ENCODE results near the gene KMT5B. TPM values are rescaled to one million over a fixed set of nuclear protein-coding genes. Genes with fewer than 3 reads are reported as not detected.

Gene KMT5B
- total and polyA plus RNA-seq, 2 of the 13 experiments (the other 11 are each of a cell fraction or from before 2014, with no cell fraction given): 17.6 to 23.7 TPM

DNA sequence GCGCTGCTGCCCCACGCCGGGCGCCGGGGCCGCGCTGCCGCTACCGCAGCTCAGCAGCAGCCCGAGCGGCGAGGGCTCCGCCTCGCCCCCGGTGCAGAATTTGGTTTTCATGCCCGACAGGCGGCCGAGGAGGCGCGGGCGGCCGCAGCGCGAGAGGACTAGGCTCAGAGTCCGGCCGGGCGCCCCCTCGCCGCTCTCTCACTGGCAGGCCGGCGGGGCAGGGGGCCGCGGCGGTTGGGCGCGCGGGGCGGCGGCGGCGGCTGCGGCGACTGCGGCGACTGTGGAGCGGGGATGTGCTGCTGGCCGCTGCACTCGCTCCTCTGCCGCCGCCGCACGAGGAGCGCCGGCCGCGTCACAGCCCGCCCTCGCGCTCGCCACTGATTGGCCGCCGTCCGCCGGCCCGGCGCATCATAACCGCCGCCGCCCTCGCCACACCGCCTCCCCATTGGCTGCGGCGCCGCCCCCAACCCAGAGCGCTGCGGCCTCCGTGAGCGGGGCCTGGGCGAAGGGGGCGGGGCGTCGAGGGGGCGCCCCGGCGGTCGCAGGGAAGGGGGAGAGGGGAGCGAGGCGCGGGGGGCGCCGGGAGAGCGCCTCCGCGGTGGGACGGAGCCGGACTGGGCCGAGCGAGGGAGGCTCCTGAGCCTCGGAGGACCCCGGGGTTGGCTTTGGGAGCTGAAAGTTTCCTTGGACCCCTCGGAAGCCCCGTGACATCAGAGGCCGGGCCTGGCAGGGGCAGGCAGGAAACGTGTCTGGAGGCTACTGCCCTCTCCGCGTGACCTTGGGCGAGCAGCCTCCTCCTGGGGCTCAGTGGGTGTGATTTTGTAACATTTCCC is 91.8 kb downstream of the KMT5B start, which contains the start of gene CHKA (continued):
- TF ChIP-seq ZNF546 (CRISPR knock-in tag; conservative IDR thresholded peaks at IDR 0.05): peak; percentile 88; the same call in 1 of the 2 replicates
- TF ChIP-seq ZNF850 (CRISPR knock-in tag; conservative IDR thresholded peaks at IDR 0.05): 0 out of 2 replicates have a peak, but pooled peaks have one; percentile 84
- TF ChIP-seq ZIK1 (CRISPR knock-in tag; IDR thresholded peaks at IDR 0.05; ENCODE audit: borderline replicate concordance, low read depth): peak; percentile 66; the same call in 1 of the 2 replicates
- TF ChIP-seq, protein P1, sequence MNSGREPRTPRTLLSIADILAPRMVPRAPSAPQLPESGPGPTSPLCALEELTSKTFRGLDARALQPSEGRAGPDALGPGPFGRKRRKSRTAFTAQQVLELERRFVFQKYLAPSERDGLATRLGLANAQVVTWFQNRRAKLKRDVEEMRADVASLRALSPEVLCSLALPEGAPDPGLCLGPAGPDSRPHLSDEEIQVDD (CRISPR knock-in tag; IDR thresholded peaks at IDR 0.05; ENCODE audit: borderline replicate concordance): peak; percentile 16; the same call in 1 of the 2 replicates
- TF ChIP-seq, protein P2, sequence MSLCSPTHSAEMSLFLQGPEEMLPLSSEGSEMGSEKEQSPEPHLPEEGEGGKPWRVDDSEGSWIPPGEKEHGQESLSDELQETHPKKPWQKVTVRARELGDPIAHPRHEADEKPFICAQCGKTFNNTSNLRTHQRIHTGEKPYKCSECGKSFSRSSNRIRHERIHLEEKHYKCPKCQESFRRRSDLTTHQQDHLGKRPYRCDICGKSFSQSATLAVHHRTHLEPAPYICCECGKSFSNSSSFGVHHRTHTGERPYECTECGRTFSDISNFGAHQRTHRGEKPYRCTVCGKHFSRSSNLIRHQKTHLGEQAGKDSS (CRISPR knock-in tag; IDR thresholded peaks at IDR 0.05; ENCODE audit: borderline replicate concordance, low read depth): peak; percentile 76; the same call in 1 of the 2 replicates
- TF ChIP-seq ZNF713 (CRISPR knock-in tag; IDR thresholded peaks at IDR 0.05): 0 out of 2 replicates have a peak, but pooled peaks have one; percentile 61
- TF ChIP-seq NR2F6 (IDR thresholded peaks at IDR 0.05): peak; percentile 11; the same call in 1 of the 2 replicates
- TF ChIP-seq NR2F6 (CRISPR knock-in tag; IDR thresholded peaks at IDR 0.05): peak; percentile 23; the same call in 1 of the 2 replicates
- TF ChIP-seq ZNF205 (CRISPR knock-in tag; IDR thresholded peaks at IDR 0.05): 0 out of 2 replicates have a peak, but pooled peaks have one; percentile 19
- TF ChIP-seq ZNF792 (CRISPR knock-in tag; IDR thresholded peaks at IDR 0.05): 0 out of 2 replicates have a peak, but pooled peaks have one; percentile 15
- no peak for TF ChIP-seq CHD2 (IDR thresholded peaks at IDR 0.05; ENCODE audit: low read depth, low read length)
- peak; percentile 76; the same call in 1 of the 2 replicates for TF ChIP-seq ARID2 (CRISPR knock-in tag; IDR thresholded peaks at IDR 0.05; ENCODE audit: borderline replicate concordance)
- TF ChIP-seq CBX2 (IDR thresholded peaks at IDR 0.05; ENCODE audit: low read depth, low read length): no peak
- no peak for TF ChIP-seq CBX2 (CRISPR knock-in tag; IDR thresholded peaks at IDR 0.05; ENCODE audit: low read depth)
- peak; percentile 63 for TF ChIP-seq HNRNPLL (IDR thresholded peaks at IDR 0.05; ENCODE audit: low read depth, low read length, poor library complexity, severe bottlenecking)
- TF ChIP-seq POGZ (CRISPR knock-in tag; IDR thresholded peaks at IDR 0.05): 0 out of 2 replicates have a peak, but pooled peaks have one; percentile 8
- TF ChIP-seq TSC22D2 (CRISPR knock-in tag; IDR thresholded peaks at IDR 0.05; ENCODE audit: borderline replicate concordance): 0 out of 2 replicates have a peak, but pooled peaks have one; percentile 32
- TF ChIP-seq SIN3A (IDR thresholded peaks at IDR 0.05; ENCODE audit: borderline replicate concordance, low read depth, low read length): peak; percentile 76; the same call in 1 of the 2 replicates
- no peak for TF ChIP-seq ZC3H13 (CRISPR knock-in tag; IDR thresholded peaks at IDR 0.05)
- no peak for TF ChIP-seq ZNF615 (CRISPR knock-in tag; IDR thresholded peaks at IDR 0.05; ENCODE audit: borderline replicate concordance)
- TF ChIP-seq ZBTB7B (CRISPR knock-in tag; IDR thresholded peaks at IDR 0.05): peak; percentile 85; the same call in 1 of the 2 replicates
- TF ChIP-seq NKX3-1 (CRISPR knock-in tag; IDR thresholded peaks at IDR 0.05): 0 out of 2 replicates have a peak, but pooled peaks have one; percentile 24
- peak; percentile 11 for TF ChIP-seq YY1 (IDR thresholded peaks at IDR 0.05; ENCODE audit: insufficient read depth, insufficient replicate concordance, low read depth, low read length)
- TF ChIP-seq ZSCAN21 (CRISPR knock-in tag; IDR thresholded peaks at IDR 0.05; ENCODE audit: borderline replicate concordance): peak; percentile 46; the same call in 1 of the 2 replicates
- no peak for TF ChIP-seq ETV5 (CRISPR knock-in tag; IDR thresholded peaks at IDR 0.05; ENCODE audit: borderline replicate concordance)
- peak; percentile 80 for TF ChIP-seq RBFOX2 (IDR thresholded peaks at IDR 0.05; ENCODE audit: low read depth, low read length)
- TF ChIP-seq NCOR1 (IDR thresholded peaks at IDR 0.05; ENCODE audit: borderline replicate concordance, low read length): no peak; the same call in 1 of the 2 replicates
- TF ChIP-seq, protein P3, sequence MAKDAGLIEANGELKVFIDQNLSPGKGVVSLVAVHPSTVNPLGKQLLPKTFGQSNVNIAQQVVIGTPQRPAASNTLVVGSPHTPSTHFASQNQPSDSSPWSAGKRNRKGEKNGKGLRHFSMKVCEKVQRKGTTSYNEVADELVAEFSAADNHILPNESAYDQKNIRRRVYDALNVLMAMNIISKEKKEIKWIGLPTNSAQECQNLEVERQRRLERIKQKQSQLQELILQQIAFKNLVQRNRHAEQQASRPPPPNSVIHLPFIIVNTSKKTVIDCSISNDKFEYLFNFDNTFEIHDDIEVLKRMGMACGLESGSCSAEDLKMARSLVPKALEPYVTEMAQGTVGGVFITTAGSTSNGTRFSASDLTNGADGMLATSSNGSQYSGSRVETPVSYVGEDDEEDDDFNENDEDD (CRISPR knock-in tag; IDR thresholded peaks at IDR 0.05; ENCODE audit: borderline replicate concordance): peak; percentile 85
- TF ChIP-seq BHLHE40 (IDR thresholded peaks at IDR 0.05; ENCODE audit: low read length): peak; percentile 44; the same call in 1 of the 2 replicates

Measured in HepG2 (cell line).